ENCODE measurements around the gene GPD1. TPM values are rescaled to one million over a fixed set of nuclear protein-coding genes. Genes with fewer than 3 reads are reported as not detected.
"Not testable (repeated sequence)": the region's sequence is repeated elsewhere in the genome, so short reads cannot be mapped to it uniquely, and the experiment has no call there.

The GPD1 gene
- total and polyA plus RNA-seq, 3 experiments from 2014 or later, result 0.55 to 0.70 TPM; not detected in 1

DNA sequence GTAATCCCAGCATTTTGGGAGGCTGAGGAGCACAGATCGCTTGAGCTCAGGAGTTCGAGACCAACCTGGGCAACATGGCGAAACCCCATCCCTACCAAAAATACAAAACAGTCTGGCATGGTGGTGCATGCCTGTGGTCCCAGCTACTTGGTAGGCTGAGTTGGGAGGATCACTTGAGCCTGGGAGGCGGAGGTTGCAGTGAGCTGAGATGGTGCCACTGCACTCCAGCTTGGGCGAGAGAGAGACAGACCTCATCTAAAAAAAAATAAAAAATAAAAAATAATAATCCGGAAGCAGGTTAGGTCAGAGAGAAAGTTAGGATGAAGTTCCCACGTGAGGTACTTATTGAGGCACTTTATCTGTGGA, 19.4 kb upstream of the GPD1 start:
- Histone ChIP-seq H3K4me3 (ENCODE audit: low read length) (peak overlapping the region; percentile 76), H3K27ac (ENCODE audit: low read depth, low read length) (peak overlapping the region; percentile 89), H3K4me1 (ENCODE audit: insufficient read depth, low read length) (peaks cover 18% of the 10 kb centered on the region)
- H3K27ac Mint-ChIP-seq, result peak overlapping the region; percentile 95 to 98 (median 97)
- peaks cover 27 to 38% (median 29%) of the 10 kb centered on the region in 3 donors for H3K4me1 Mint-ChIP-seq
- not testable (repeated sequence) for H3K27me3 Mint-ChIP-seq; H3K36me3 ChIP-seq (ENCODE audit: insufficient read depth, low read length); H3K9me3 ChIP-seq (ENCODE audit: low read length); H3K9me3 Mint-ChIP-seq; H3K27me3 ChIP-seq (ENCODE audit: insufficient read depth, low read length, poor library complexity, severe bottlenecking)
- H3K36me3 Mint-ChIP-seq, result peaks cover 0 to 33% (median 8%) of the 10 kb centered on the region in 3 donors
- POLR2A ChIA-PET, result interaction anchor here (0.5 to 2.5 kb wide), 6 partner anchors 27 to 319 kb away, joined by 3 to 48 read pairs (median 4); partner anchors contain the start of genes CERS5, COX14 and RACGAP1
- CTCF ChIA-PET, result interaction anchor here (0.7 to 11.1 kb wide), 15 partner anchors 7 to 89 kb away, joined by 3 to 118 read pairs (median 4); partner anchors contain the start of genes CERS5 and COX14
- H3K4me3 Mint-ChIP-seq, result peak overlapping the region; percentile 94 to 97 (median 96)
- DNase-seq, result peak in 1 of 5 donors; percentile 39

DNA sequence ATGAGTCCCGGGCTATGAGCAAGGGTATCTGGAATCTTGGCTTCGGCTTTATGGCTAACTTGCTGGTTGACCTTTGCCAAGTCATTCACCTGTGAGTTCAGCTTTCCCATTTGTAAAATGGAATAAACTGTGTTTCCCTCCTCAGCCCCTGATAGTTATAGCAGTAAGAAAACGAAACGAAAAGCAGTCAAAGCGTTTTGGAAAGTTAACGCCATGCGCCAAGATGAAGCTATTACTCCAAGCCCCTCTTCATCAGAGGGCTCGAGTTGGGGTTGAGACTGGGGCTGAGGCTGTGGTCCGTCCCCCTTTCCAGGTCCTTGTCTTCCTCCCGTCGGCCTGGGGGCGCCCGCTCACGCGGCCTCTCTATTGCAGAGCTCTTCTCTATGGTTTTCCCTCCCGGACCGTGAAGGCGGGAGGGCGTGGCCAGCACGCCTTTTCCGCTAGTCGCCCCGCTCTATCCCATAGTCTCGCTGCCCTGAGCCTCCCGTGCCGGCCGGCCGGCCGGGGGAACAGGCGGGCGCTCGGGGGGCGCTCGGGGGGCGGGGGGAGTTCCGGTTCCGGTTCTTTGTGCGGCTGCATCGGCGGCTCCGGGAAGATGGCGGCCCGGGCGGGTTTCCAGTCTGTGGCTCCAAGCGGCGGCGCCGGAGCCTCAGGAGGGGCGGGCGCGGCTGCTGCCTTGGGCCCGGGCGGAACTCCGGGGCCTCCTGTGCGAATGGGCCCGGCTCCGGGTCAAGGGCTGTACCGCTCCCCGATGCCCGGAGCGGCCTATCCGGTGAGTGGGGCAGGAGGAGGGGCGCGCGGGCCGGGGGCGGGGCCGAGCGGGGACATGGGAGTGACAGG, 18.8 kb upstream of the GPD1 start, which contains the start of gene SMARCD1:
Gene SMARCD1 (plus strand): TSS at position 568 of the 840 bp plus-strand sequence. CDS start 28 bp downstream, at position 596.
- POLR2A ChIA-PET, result interaction anchor here (0.5 to 2.5 kb wide), 6 partner anchors 27 to 319 kb away, joined by 3 to 48 read pairs (median 4); partner anchors contain the start of genes CERS5, COX14 and RACGAP1
- H3K27me3 Mint-ChIP-seq, result no peaks in the 10 kb centered on the region
- peaks cover 27 to 38% (median 29%) of the 10 kb centered on the region in 3 donors for H3K4me1 Mint-ChIP-seq
- no peaks in the 10 kb centered on the region for H3K9me3 Mint-ChIP-seq
- peak; percentile 75 to 88 (median 80) for DNase-seq
- Histone ChIP-seq H3K4me3 (ENCODE audit: low read length) (peak within 1 kb of the TSS; percentile 76), H3K27ac (ENCODE audit: low read depth, low read length) (peak within 1 kb of the TSS; percentile 89), H3K9me3 (ENCODE audit: low read length) (no peaks in the 10 kb centered on the region), H3K27me3 (ENCODE audit: insufficient read depth, low read length, poor library complexity, severe bottlenecking) (no peaks in the 10 kb centered on the region), H3K4me1 (ENCODE audit: insufficient read depth, low read length) (peaks cover 18% of the 10 kb centered on the region), H3K36me3 (ENCODE audit: insufficient read depth, low read length) (peaks cover 14% of the 10 kb centered on the region)
- CTCF ChIA-PET, result interaction anchor here (0.7 to 11.1 kb wide), 17 partner anchors 8 to 105 kb away, joined by 3 to 118 read pairs (median 4); partner anchors contain the start of genes CERS5 and COX14
- peak within 1 kb of the TSS; percentile 95 to 98 (median 98) for H3K27ac Mint-ChIP-seq
- H3K4me3 Mint-ChIP-seq, result peak within 1 kb of the TSS; percentile 94 to 97 (median 96)
- H3K36me3 Mint-ChIP-seq, result peaks cover under 1 to 40% (median 8%) of the 10 kb centered on the region in 3 donors

DNA sequence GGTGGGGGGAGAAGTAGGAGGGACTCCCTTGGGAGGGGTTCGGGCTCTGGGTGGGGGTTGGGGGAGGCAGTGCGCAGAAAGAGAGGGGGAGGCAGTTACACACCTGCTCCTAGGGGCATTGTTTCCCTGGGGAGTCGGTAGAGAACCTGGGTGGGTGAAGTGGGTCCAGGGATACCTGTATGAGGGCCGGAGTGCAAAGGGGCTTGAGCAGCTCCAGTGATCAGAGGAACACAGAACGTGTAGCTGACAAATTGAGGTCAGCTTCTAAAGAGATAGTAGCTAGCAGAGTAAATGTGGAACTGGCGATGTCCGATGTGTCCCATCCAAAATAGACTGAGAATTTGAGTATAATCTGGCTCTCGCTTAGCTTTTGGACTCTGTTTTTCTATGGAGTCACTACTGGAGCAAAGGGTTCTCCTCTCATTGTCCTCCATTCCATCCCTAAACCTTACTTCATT, 18.2 kb upstream of the GPD1 start:
- no peak for DNase-seq
- H3K4me1 Mint-ChIP-seq, result peaks cover 27 to 38% (median 29%) of the 10 kb centered on the region in 3 donors
- H3K27me3 ChIP-seq (ENCODE audit: insufficient read depth, low read length, poor library complexity, severe bottlenecking), result no peaks in the 10 kb centered on the region
- peak overlapping the region; percentile 29 for H3K4me3 ChIP-seq (ENCODE audit: low read length)
- H3K4me3 Mint-ChIP-seq, result peak overlapping the region; percentile 90 to 97 (median 95)
- H3K4me1 ChIP-seq (ENCODE audit: insufficient read depth, low read length), result peaks cover 18% of the 10 kb centered on the region
- no peaks in the 10 kb centered on the region for H3K27me3 Mint-ChIP-seq
- peak overlapping the region; percentile 89 for H3K27ac ChIP-seq (ENCODE audit: low read depth, low read length)
- H3K9me3 ChIP-seq (ENCODE audit: low read length), result no peaks in the 10 kb centered on the region
- CTCF ChIA-PET, result interaction anchor here (0.9 to 11.1 kb wide), 11 partner anchors 9 to 104 kb away, joined by 3 to 118 read pairs (median 8); partner anchors contain the start of genes CERS5 and COX14
- peak overlapping the region; percentile 94 to 98 (median 96) for H3K27ac Mint-ChIP-seq
- H3K36me3 ChIP-seq (ENCODE audit: insufficient read depth, low read length), result peaks cover 19% of the 10 kb centered on the region
- no peaks in the 10 kb centered on the region for H3K9me3 Mint-ChIP-seq
- peaks cover 4 to 45% (median 12%) of the 10 kb centered on the region in 3 donors for H3K36me3 Mint-ChIP-seq
- POLR2A ChIA-PET, result interaction anchor here (1.0 to 2.5 kb wide), 3 partner anchors 26 to 81 kb away, joined by 4 to 48 read pairs (median 17); partner anchors contain the start of genes CERS5 and COX14

DNA sequence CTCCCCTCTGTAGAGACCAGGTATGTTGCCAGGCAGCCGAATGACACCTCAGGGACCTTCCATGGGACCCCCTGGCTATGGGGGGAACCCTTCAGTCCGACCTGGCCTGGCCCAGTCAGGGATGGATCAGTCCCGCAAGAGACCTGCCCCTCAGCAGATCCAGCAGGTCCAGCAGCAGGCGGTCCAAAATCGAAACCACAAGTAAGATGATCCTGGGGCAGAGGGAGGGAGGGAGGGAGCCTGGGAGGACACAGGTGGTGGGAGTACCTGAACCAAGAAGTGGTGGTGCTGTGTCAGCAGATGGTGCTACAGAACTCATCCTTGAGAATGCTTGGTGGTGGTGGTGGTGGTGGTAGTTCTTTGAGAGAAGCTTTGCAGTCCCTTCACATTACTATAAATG, 17.7 kb upstream of the GPD1 start:
- Histone ChIP-seq H3K36me3 (ENCODE audit: insufficient read depth, low read length) (peaks cover 22% of the 10 kb centered on the region), H3K4me3 (ENCODE audit: low read length) (peak overlapping the region; percentile 29), H3K27me3 (ENCODE audit: insufficient read depth, low read length, poor library complexity, severe bottlenecking) (no peaks in the 10 kb centered on the region), H3K4me1 (ENCODE audit: insufficient read depth, low read length) (peaks cover 18% of the 10 kb centered on the region), H3K9me3 (ENCODE audit: low read length) (no peaks in the 10 kb centered on the region), H3K27ac (ENCODE audit: low read depth, low read length) (peak overlapping the region; percentile 89)
- peak overlapping the region; percentile 90 to 97 (median 95) for H3K4me3 Mint-ChIP-seq
- ChIA-PET POLR2A (interaction anchor here (2.5 kb wide), 1 partner anchor 26 kb away, joined by 48 read pairs; the partner anchor contains the start of gene COX14), CTCF (interaction anchor here (1.2 to 11.1 kb wide), 6 partner anchors 9 to 92 kb away, joined by 3 to 118 read pairs (median 10); partner anchors contain the start of gene COX14)
- peak in 1 of 5 donors; percentile 47 for DNase-seq
- H3K36me3 Mint-ChIP-seq, result peaks cover 4 to 48% (median 13%) of the 10 kb centered on the region in 3 donors
- peaks cover 27 to 38% (median 29%) of the 10 kb centered on the region in 3 donors for H3K4me1 Mint-ChIP-seq
- H3K27me3 Mint-ChIP-seq, result no peaks in the 10 kb centered on the region
- no peaks in the 10 kb centered on the region for H3K9me3 Mint-ChIP-seq
- peak overlapping the region; percentile 94 to 98 (median 96) for H3K27ac Mint-ChIP-seq

DNA sequence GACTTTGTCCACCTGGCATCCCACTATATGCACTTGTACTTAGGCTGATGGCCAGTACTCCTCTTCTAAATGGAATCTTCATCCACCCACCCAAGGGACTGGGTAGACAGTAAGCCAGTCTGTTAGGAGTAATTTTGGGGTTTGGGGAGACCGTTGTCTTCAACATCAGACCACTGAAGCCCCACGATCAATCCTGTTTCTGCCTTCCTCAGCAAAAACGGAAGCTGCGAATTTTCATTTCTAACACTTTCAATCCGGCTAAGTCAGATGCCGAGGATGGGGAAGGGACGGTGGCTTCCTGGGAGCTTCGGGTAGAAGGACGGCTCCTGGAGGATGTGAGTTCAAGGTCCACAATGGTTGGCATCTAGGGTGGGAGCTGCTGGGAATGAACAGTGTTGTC, 16.7 kb upstream of the GPD1 start:
- DNase-seq, result peak in 1 of 5 donors; percentile 21
- ChIA-PET POLR2A (no interaction called here), CTCF (interaction anchor here (0.9 to 11.1 kb wide), 7 partner anchors 11 to 94 kb away, joined by 3 to 118 read pairs (median 3); partner anchors contain the start of gene COX14)
- no peaks in the 10 kb centered on the region for H3K27me3 Mint-ChIP-seq
- H3K36me3 Mint-ChIP-seq, result peaks cover 4 to 56% (median 17%) of the 10 kb centered on the region in 3 donors
- no peaks in the 10 kb centered on the region for H3K27me3 ChIP-seq (ENCODE audit: insufficient read depth, low read length, poor library complexity, severe bottlenecking)
- H3K36me3 ChIP-seq (ENCODE audit: insufficient read depth, low read length), result peaks cover 29% of the 10 kb centered on the region
- H3K4me1 Mint-ChIP-seq, result peaks cover 27 to 38% (median 29%) of the 10 kb centered on the region in 3 donors
- H3K4me3 ChIP-seq (ENCODE audit: low read length), result no peak overlapping the region
- H3K9me3 ChIP-seq (ENCODE audit: low read length), result no peaks in the 10 kb centered on the region
- H3K27ac ChIP-seq (ENCODE audit: low read depth, low read length), result no peak overlapping the region
- H3K4me3 Mint-ChIP-seq, result peak overlapping the region in 6 of 7 donors; percentile 6 to 97 (median 41)
- H3K9me3 Mint-ChIP-seq, result no peaks in the 10 kb centered on the region
- peaks cover 18% of the 10 kb centered on the region for H3K4me1 ChIP-seq (ENCODE audit: insufficient read depth, low read length)
- peak overlapping the region in 6 of 8 donors; percentile 4 to 98 (median 88) for H3K27ac Mint-ChIP-seq

DNA sequence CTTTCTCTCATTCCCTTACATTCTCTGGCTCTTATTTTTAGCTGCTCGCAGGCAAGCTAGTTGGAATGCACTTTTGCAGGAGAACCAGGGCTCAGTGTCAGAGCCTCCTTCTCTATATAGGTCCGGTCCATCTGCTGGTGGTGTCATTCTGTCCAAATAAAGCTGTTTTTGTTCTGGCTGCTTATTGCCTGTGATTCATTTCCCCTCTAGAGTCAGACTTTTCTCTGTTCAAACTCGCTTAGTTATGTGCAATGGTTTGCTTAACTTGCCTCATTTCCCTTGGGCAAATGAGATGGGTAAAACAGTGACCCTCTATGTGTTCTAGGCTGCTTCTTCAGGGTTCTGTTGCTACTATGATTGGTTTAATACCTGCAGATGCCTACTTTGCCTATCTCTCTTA, 15.8 kb upstream of the GPD1 start:
- Histone ChIP-seq H3K27me3 (ENCODE audit: insufficient read depth, low read length, poor library complexity, severe bottlenecking) (no peaks in the 10 kb centered on the region), H3K4me1 (ENCODE audit: insufficient read depth, low read length) (peaks cover 18% of the 10 kb centered on the region), H3K4me3 (ENCODE audit: low read length) (no peak overlapping the region), H3K36me3 (ENCODE audit: insufficient read depth, low read length) (peaks cover 29% of the 10 kb centered on the region), H3K27ac (ENCODE audit: low read depth, low read length) (no peak overlapping the region), H3K9me3 (ENCODE audit: low read length) (no peaks in the 10 kb centered on the region)
- H3K9me3 Mint-ChIP-seq, result no peaks in the 10 kb centered on the region
- DNase-seq, result no peak
- H3K27me3 Mint-ChIP-seq, result no peaks in the 10 kb centered on the region
- peaks cover 4 to 58% (median 17%) of the 10 kb centered on the region in 3 donors for H3K36me3 Mint-ChIP-seq
- H3K4me1 Mint-ChIP-seq, result peaks cover 27 to 38% (median 29%) of the 10 kb centered on the region in 3 donors
- H3K4me3 Mint-ChIP-seq, result peak overlapping the region in 1 of 7 donors; percentile 85
- ChIA-PET CTCF (interaction anchor here (0.6 to 11.1 kb wide), 15 partner anchors 9 to 93 kb away, joined by 3 to 118 read pairs (median 4); partner anchors contain the start of genes CERS5, COX14 and GPD1), POLR2A (no interaction called here)
- peak overlapping the region in 4 of 8 donors; percentile 62 to 98 (median 69) for H3K27ac Mint-ChIP-seq

DNA sequence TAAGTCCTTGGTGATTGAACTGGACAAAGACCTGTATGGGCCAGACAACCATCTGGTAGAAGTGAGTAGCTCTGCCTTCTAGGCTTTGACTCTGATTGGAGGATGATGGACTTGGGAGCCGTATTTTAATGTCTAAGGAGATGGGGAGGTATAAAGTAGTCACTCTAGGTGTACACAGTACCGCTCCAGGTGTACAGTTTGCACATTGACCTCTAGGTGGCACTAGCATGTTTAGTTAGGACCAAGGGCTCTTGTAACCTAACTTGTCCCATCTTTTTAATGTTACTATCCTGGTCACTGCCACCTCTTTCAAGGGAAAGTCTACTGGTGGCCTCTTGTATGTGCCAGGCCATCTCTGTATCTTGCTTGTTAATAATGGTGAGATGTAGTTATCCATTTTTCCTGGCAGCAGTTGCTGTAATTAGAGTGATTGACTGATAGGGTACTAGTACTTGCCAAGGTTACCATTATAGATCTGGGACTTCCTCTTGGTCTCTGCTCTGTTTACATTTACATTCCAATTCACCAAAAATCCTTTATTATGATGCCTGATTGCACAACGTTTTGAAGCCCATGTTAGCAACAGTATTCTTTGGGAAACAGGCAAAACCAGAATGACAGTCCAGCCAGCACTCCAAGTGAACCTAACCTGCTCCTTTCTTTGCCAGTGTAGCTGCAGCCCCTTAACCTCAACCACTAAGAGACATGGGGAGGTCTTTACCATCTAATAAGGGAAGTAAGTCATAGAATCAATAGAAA, 15.1 kb upstream of the GPD1 start:
- Histone ChIP-seq H3K27me3 (ENCODE audit: insufficient read depth, low read length, poor library complexity, severe bottlenecking) (no peaks in the 10 kb centered on the region), H3K4me1 (ENCODE audit: insufficient read depth, low read length) (peaks cover 18% of the 10 kb centered on the region), H3K36me3 (ENCODE audit: insufficient read depth, low read length) (peaks cover 32% of the 10 kb centered on the region), H3K27ac (ENCODE audit: low read depth, low read length) (no peak overlapping the region), H3K4me3 (ENCODE audit: low read length) (no peak overlapping the region), H3K9me3 (ENCODE audit: low read length) (no peaks in the 10 kb centered on the region)
- Mint-ChIP-seq H3K4me3 (peak overlapping the region in 1 of 7 donors; percentile 85), H3K27ac (peak overlapping the region; percentile 22 to 98 (median 64)), H3K4me1 (peaks cover 23 to 34% (median 26%) of the 10 kb centered on the region in 3 donors), H3K36me3 (peaks cover 4 to 64% (median 17%) of the 10 kb centered on the region in 3 donors), H3K9me3 (no peaks in the 10 kb centered on the region), H3K27me3 (no peaks in the 10 kb centered on the region)
- ChIA-PET CTCF (interaction anchor here (0.6 to 11.1 kb wide), 14 partner anchors 8 to 87 kb away, joined by 3 to 118 read pairs (median 4); partner anchors contain the start of genes CERS5, COX14 and GPD1), POLR2A (no interaction called here)
- DNase-seq, result peak; percentile 20 to 68 (median 35)

All from CD8-positive, alpha-beta memory T cell (primary cell).